ENCODE results near the gene DGCR2. TPM values are rescaled to one million over a fixed set of nuclear protein-coding genes. Genes with fewer than 3 reads are reported as not detected.
"Not testable (repeated sequence)": the region's sequence is repeated elsewhere in the genome, so short reads cannot be mapped to it uniquely, and the experiment has no call there.

Gene DGCR2
- total RNA-seq, 1 donor from 2014 or later: 30.5 TPM

- DNase-seq (ENCODE audit: low spot score): peak; percentile 21
- ATAC-seq: not testable (repeated sequence)
These were observed 37.6 kb downstream of the DGCR2 start for GRCh38 chr22:19084586-19084985.

GRCh38 chr22:19084126-19084525 is 38.1 kb downstream of the DGCR2 start:
- DNase-seq (ENCODE audit: low spot score): peak; percentile 40
- ATAC-seq: not testable (repeated sequence)

- ATAC-seq: no peak
- peak; percentile 40 for DNase-seq (ENCODE audit: low spot score)
These were observed 39.4 kb downstream of the DGCR2 start for GRCh38 chr22:19082793-19083192.

- ATAC-seq (peak; percentile 47), DNase-seq (ENCODE audit: low spot score) (peak; percentile 67)
These were observed 40.1 kb downstream of the DGCR2 start for GRCh38 chr22:19082101-19082500.

- ATAC-seq (no peak), DNase-seq (ENCODE audit: low spot score) (no peak)
These were observed 40.9 kb downstream of the DGCR2 start for GRCh38 chr22:19081351-19081750.

- DNase-seq (ENCODE audit: low spot score) (no peak), ATAC-seq (no peak)
These were observed 41.4 kb downstream of the DGCR2 start for GRCh38 chr22:19080853-19081252.

GRCh38 chr22:19079691-19080090 is 42.5 kb downstream of the DGCR2 start:
- no peak for ATAC-seq
- DNase-seq (ENCODE audit: low spot score): peak; percentile 37

- no peak for ATAC-seq
- no peak for DNase-seq (ENCODE audit: low spot score)
These were observed 46.8 kb downstream of the DGCR2 start for GRCh38 chr22:19075404-19075803.

GRCh38 chr22:19072853-19073252 is 49.4 kb downstream of the DGCR2 start:
- not testable (repeated sequence) for DNase-seq (ENCODE audit: low spot score); ATAC-seq

- DNase-seq (ENCODE audit: low spot score) (no peak), ATAC-seq (peak; percentile 78)
These were observed 51.6 kb downstream of the DGCR2 start for GRCh38 chr22:19070397-19071169.

- DNase-seq (ENCODE audit: low spot score) (no peak), ATAC-seq (no peak)
These were observed 52.8 kb downstream of the DGCR2 start for GRCh38 chr22:19069451-19069850.

- ATAC-seq (no peak), DNase-seq (ENCODE audit: low spot score) (no peak)
These were observed 53.4 kb downstream of the DGCR2 start for GRCh38 chr22:19068784-19069271.

GRCh38 chr22:19067696-19068348 is 54.4 kb downstream of the DGCR2 start:
- no peak for ATAC-seq

GRCh38 chr22:19066531-19067271 is 55.5 kb downstream of the DGCR2 start:
- ATAC-seq: no peak
- peak; percentile 40 for DNase-seq (ENCODE audit: low spot score)

More at GRCh38 chr22:19067696-19068348, 54.4 kb downstream of the DGCR2 start:
- no peak for DNase-seq (ENCODE audit: low spot score)

GRCh38 chr22:19065929-19066328 is 56.3 kb downstream of the DGCR2 start:
- peak; percentile 30 for DNase-seq (ENCODE audit: low spot score)
- ATAC-seq: no peak

GRCh38 chr22:19065298-19065859 is 56.8 kb downstream of the DGCR2 start:
- ATAC-seq (no peak), DNase-seq (ENCODE audit: low spot score) (peak; percentile 33)

- ATAC-seq (no peak), DNase-seq (ENCODE audit: low spot score) (peak; percentile 43)
These were observed 57.7 kb downstream of the DGCR2 start for GRCh38 chr22:19064354-19065054.

GRCh38 chr22:19063581-19064353 is 58.4 kb downstream of the DGCR2 start:
- peak; percentile 92 for DNase-seq (ENCODE audit: low spot score)
- peak; percentile 90 for ATAC-seq

- peak; percentile 1 for ATAC-seq
- DNase-seq (ENCODE audit: low spot score): peak; percentile 44
These were observed 59.3 kb downstream of the DGCR2 start for GRCh38 chr22:19062943-19063308.

Data from left lobe of liver (tissue), 2 donors.